NCI-H2171 (cell line): ENCODE measurements around the gene KCNH1.
"Not testable (repeated sequence)": the region's sequence is repeated elsewhere in the genome, so short reads cannot be mapped to it uniquely, and the experiment has no call there.

Source experiments
- DNase-seq: peaks from one replicate; lab custom pipeline; 2025; lab: John Stamatoyannopoulos, UW

Gene KCNH1

GRCh38 chr1:210687582-210688279 lies 446.2 kb downstream of the KCNH1 start:
- DNase-seq: no peak

- no peak for DNase-seq
Observed at GRCh38 chr1:210686841-210687240, 447.1 kb downstream of the KCNH1 start.

GRCh38 chr1:210685295-210685650 lies 448.7 kb downstream of the KCNH1 start:
- no peak for DNase-seq

GRCh38 chr1:210684466-210685294 lies 449.3 kb downstream of the KCNH1 start:
- no peak for DNase-seq

- DNase-seq: no peak
Observed at GRCh38 chr1:210683403-210684047, 450.4 kb downstream of the KCNH1 start.

- no peak for DNase-seq
Observed at GRCh38 chr1:210681158-210681557, 452.8 kb downstream of the KCNH1 start.

- DNase-seq: no peak
Observed at GRCh38 chr1:210678306-210678705, 455.6 kb downstream of the KCNH1 start.

GRCh38 chr1:210677533-210677932 lies 456.4 kb downstream of the KCNH1 start:
- DNase-seq: no peak

- no peak for DNase-seq
Observed at GRCh38 chr1:210676539-210676938, 457.4 kb downstream of the KCNH1 start.

- no peak for DNase-seq
Observed at GRCh38 chr1:210674151-210674550, 459.8 kb downstream of the KCNH1 start.

GRCh38 chr1:210669951-210670350 lies 464.0 kb downstream of the KCNH1 start:
- no peak for DNase-seq

- no peak for DNase-seq
Observed at GRCh38 chr1:210663730-210664573, 470.0 kb downstream of the KCNH1 start.

GRCh38 chr1:210662291-210663050 lies 471.5 kb downstream of the KCNH1 start:
- no peak for DNase-seq

GRCh38 chr1:210661520-210661919 lies 472.4 kb downstream of the KCNH1 start:
- DNase-seq: not testable (repeated sequence)

- DNase-seq: no peak
Observed at GRCh38 chr1:210657806-210658205, 476.1 kb downstream of the KCNH1 start.

- no peak for DNase-seq
Observed at GRCh38 chr1:210655511-210655910, 478.4 kb downstream of the KCNH1 start.

GRCh38 chr1:210654176-210654981 lies 479.6 kb downstream of the KCNH1 start:
- no peak for DNase-seq

- DNase-seq: no peak
Observed at GRCh38 chr1:210653771-210654170, 480.2 kb downstream of the KCNH1 start.

GRCh38 chr1:210652329-210652954 lies 481.5 kb downstream of the KCNH1 start:
- no peak for DNase-seq

- no peak for DNase-seq
Observed at GRCh38 chr1:210650403-210650802, 483.5 kb downstream of the KCNH1 start.
